K562 (cell line): Measurements from ENCODE around the gene SHISAL2A. TPM values are rescaled to one million over a fixed set of nuclear protein-coding genes. Genes with fewer than 3 reads are reported as not detected.
A peak's percentile ranks its signal among the peaks of the same experiment; 100 is the strongest.

Experiments used
- ATAC-seq: fragments of 200-7000 bp; cut with Tn5 transposase; 3 replicates; pipeline ENCODE4 v1.9.1; 2020; ENCODE audit warnings: moderate library complexity
- BruUV-seq: library from RNA; stranded (reverse); fragments of 400-500 nt; replicated peaks from 2 replicates; lab custom pipeline; 2021; lab: Mats Ljungman, UMichigan
- CTCF ChIA-PET: fragments of 300-600 bp; formaldehyde crosslinking; extraction: SDS; loops from one replicate; lab custom pipeline; 2021; ENCODE audit warnings: low intra/inter-chr PET ratio; lab: Yijun Ruan, JAX
- POLR2A ChIA-PET: fragments of 300-600, 350-650 bp; sonication (Branson Sonifier 250); formaldehyde crosslinking; extraction: SDS; loops from one replicate; lab custom pipeline; 2021; ENCODE audit warnings: antibody characterized with exemption, inconsistent platforms; lab: Yijun Ruan, JAX
- DNase-seq, 4 experiments: peaks; one replicate each; pipeline versions ENCODE4 v3.0.0 to v3.0.0-alpha.2; 2011 to 2018; ENCODE audit warnings: low spot score in 3 of 4, mixed read lengths in 3 of 4; ENCODE audit errors: extremely low read depth in 1 of 4
- FAIRE-seq: peaks from 2 replicates; lab custom pipeline; 2011; peaks lifted over from hg19 to GRCh38; lab: Jason Lieb, UNC
- H2AFZ ChIP-seq: 2 replicates; pipeline ENCODE4 v1.6.0; 2011; ENCODE audit warnings: low read depth, low read length, control low read depth, inconsistent platforms
- H3K27ac ChIP-seq: fragments of 200-600 bp; 3 replicates; pipeline ENCODE4 v1.8.0; 2011; ENCODE audit warnings: low read depth, mild to moderate bottlenecking, control low read depth, inconsistent platforms, low read length, moderate library complexity, mixed read lengths; ENCODE audit errors: extremely low read depth
- H3K27me3 ChIP-seq, 2 experiments: fragments of 300-600 bp in 1 of 2; 2 replicates in 1 of 2; 3 replicates in 1 of 2; pipeline versions ENCODE4 v1.6.0 to v1.8.0; 2011; ENCODE audit warnings: inconsistent platforms in 2 of 2, low read length in 2 of 2, mild to moderate bottlenecking in 1 of 2, mixed read lengths in 1 of 2, moderate library complexity in 1 of 2; ENCODE audit not compliant: control insufficient read depth in 2 of 2, insufficient read depth in 2 of 2
- H3K36me3 ChIP-seq: fragments of 300-600 bp; 3 replicates; pipeline ENCODE4 v1.8.0; 2011; ENCODE audit warnings: mild to moderate bottlenecking, low read length, inconsistent platforms; ENCODE audit not compliant: control insufficient read depth, insufficient read depth
- H3K4me1 ChIP-seq, 2 experiments: fragments of 200-600 bp in 1 of 2; replicated peaks in 1 of 2; 2 replicates in 1 of 2; 3 replicates in 1 of 2; pipeline versions ENCODE4 v1.5.1 to v1.8.0; 2011; ENCODE audit warnings: inconsistent platforms in 2 of 2, low read length in 2 of 2, mild to moderate bottlenecking in 1 of 2, mixed read lengths in 1 of 2, moderate library complexity in 1 of 2; ENCODE audit not compliant: control insufficient read depth in 2 of 2, insufficient read depth in 2 of 2
- H3K4me2 ChIP-seq: 2 replicates; pipeline ENCODE4 v1.6.1; 2011; ENCODE audit warnings: low read length, control low read depth, inconsistent platforms, mixed read lengths; ENCODE audit not compliant: insufficient read depth
- H3K4me3 ChIP-seq: fragments of 200-600 bp; sonication (generic), shearing (Covaris generic); 2 replicates; pipeline ENCODE4 v1.5.1; 2016; ENCODE audit warnings: control low read depth, inconsistent platforms
- H3K79me2 ChIP-seq: fragments of 200-600 bp; 3 replicates; pipeline ENCODE4 v1.8.0; 2011; ENCODE audit warnings: low read length, inconsistent platforms; ENCODE audit not compliant: control insufficient read depth, insufficient read depth
- H3K9ac ChIP-seq, 2 experiments: 2 replicates each; pipeline versions ENCODE4 v1.6.0 to v1.6.1; 2011; ENCODE audit warnings: low read depth in 2 of 2, low read length in 2 of 2, control low read depth in 1 of 2, inconsistent platforms in 1 of 2, mild to moderate bottlenecking in 1 of 2, mixed read lengths in 1 of 2; ENCODE audit not compliant: insufficient read depth in 1 of 2
- H3K9me1 ChIP-seq: one replicate; pipeline ENCODE4 v1.6.0; 2011; ENCODE audit warnings: inconsistent platforms, mild to moderate bottlenecking, low read length, moderate library complexity; ENCODE audit not compliant: control insufficient read depth, insufficient read depth
- H3K9me3 ChIP-seq: replicated peaks from 2 replicates; pipeline ENCODE4 v1.5.1; 2011; ENCODE audit warnings: low read depth, low read length, inconsistent platforms; ENCODE audit not compliant: control insufficient read depth, insufficient read depth
- H4K20me1 ChIP-seq: replicated peaks from 2 replicates; pipeline ENCODE4 v1.6.1; 2011; ENCODE audit warnings: low read length, inconsistent platforms, mixed read lengths; ENCODE audit not compliant: control insufficient read depth, insufficient read depth
- ATF1 ChIP-seq, 2 experiments: fragments of 450-650 bp in 1 of 2; IDR thresholded peaks; 2 replicates each; pipeline ENCODE4 v1.6.1; 2016; ENCODE audit warnings: missing compliant biosample characterization in 1 of 2, missing genetic modification characterization in 1 of 2
- ETS1 ChIP-seq: conservative IDR thresholded peaks from 2 replicates; pipeline ENCODE4 v1.6.1; 2011; ENCODE audit warnings: low read depth, mild to moderate bottlenecking, low read length; ENCODE audit not compliant: control insufficient read depth
- FOXK1 ChIP-seq: sonication (generic); formaldehyde crosslinking; IDR thresholded peaks from 2 replicates; pipeline ENCODE4 v1.8.0; 2022; ENCODE audit warnings: missing genetic modification reagents, mild to moderate bottlenecking, borderline replicate concordance
- HDAC3 ChIP-seq: fragments of 450-650 bp; IDR thresholded peaks from 2 replicates; pipeline ENCODE4 v1.6.1; 2018; ENCODE audit warnings: borderline replicate concordance, mild to moderate bottlenecking, moderate library complexity; ENCODE audit not compliant: partially characterized antibody
- PBX2 ChIP-seq, 2 experiments: IDR thresholded peaks in 1 of 2; conservative IDR thresholded peaks in 1 of 2; 2 replicates each; pipeline ENCODE4 v1.6.1; 2016; ENCODE audit warnings: low read depth in 2 of 2, mild to moderate bottlenecking in 1 of 2, missing compliant biosample characterization in 1 of 2, missing genetic modification characterization in 1 of 2, moderate library complexity in 1 of 2
- RCOR1 ChIP-seq, 2 experiments: IDR thresholded peaks; 2 replicates each; pipeline ENCODE4 v1.6.1; 2012; ENCODE audit warnings: low read depth in 2 of 2, low read length in 2 of 2, borderline replicate concordance in 1 of 2, improper control_type of control experiment in 1 of 2
- TCF3 ChIP-seq: sonication (generic); formaldehyde crosslinking; IDR thresholded peaks from 2 replicates; pipeline ENCODE4 v1.4.0; 2020; ENCODE audit warnings: mild to moderate bottlenecking, missing genetic modification reagents
- YBX1 ChIP-seq: fragments of 450-650 bp; IDR thresholded peaks from 2 replicates; pipeline ENCODE4 v1.7.1; 2016; ENCODE audit warnings: mild to moderate bottlenecking
- ZNF592 ChIP-seq: fragments of 450-650 bp; IDR thresholded peaks from 2 replicates; pipeline ENCODE4 v1.6.1; 2017; ENCODE audit warnings: antibody characterized with exemption, mild to moderate bottlenecking
- WGBS: fragments of 100-300 bp; shearing (Covaris generic); methylation state at CpG from one replicate; pipeline ENCODE4 v1.1.6; 2016; ENCODE audit warnings: low coverage, mixed read lengths; ENCODE audit not compliant: insufficient coverage; ENCODE audit errors: missing lambda C conversion rate; 5-methylcytosine and 5-hydroxymethylcytosine counted together
- in situ Hi-C: fragments of 300-500 bp; cut with MboI; formaldehyde crosslinking; loops from 4 replicates; pipeline ENCODE4 v1.15.0; 2018; ENCODE audit warnings: inconsistent platforms, mixed read lengths
- intact Hi-C: fragments of 100-400 bp; cut with micrococcal nuclease; formaldehyde crosslinking; loops from 2 replicates; pipeline ENCODE4 v1.14.2; 2022
- polyA plus RNA-seq, 8 experiments: library from polyadenylated mRNA; depleted of rRNA in 4 of 8; stranded (reverse) in 5 of 8; unstranded in 3 of 8; fragments of >200 nt; fragmentation: Nextera tagmentation in 2 of 8; fragmentation: Illumina TruSeq in 1 of 8; extraction: Ambion mirVana in 2 of 8; extraction: Trizol in 1 of 8; gene quantifications; 2 replicates each; pipeline versions ENCODE4 v1.2.1 to v1.2.3, GENCODE V29; 2011 to 2014; ENCODE audit warnings: inconsistent platforms in 1 of 8, missing spikeins in 1 of 8
- total RNA-seq, 7 experiments: library from RNA; depleted of rRNA in 6 of 7; stranded (reverse); fragments of >200 nt in 6 of 7; fragmentation: Illumina TruSeq in 2 of 7; extraction: Trizol in 2 of 7; gene quantifications; 2 replicates each; pipeline versions ENCODE4 v1.2.1 to v1.2.3, GENCODE V29; 2011 to 2021; ENCODE audit warnings: low replicate concordance in 1 of 7

The SHISAL2A gene
- total and polyA plus RNA-seq, 9 of the 15 experiments (the other 6 are each of a cell fraction or from before 2014, with no cell fraction given) = 0.11 TPM; not detected in 8

- WGBS = 23% methylated on average over 6 of the region's 6 CpGs
- in situ Hi-C loops (loop anchor here (25.0 kb wide), 1 partner anchor 537 kb away; the partner anchor contains the start of gene ZFYVE9), intact Hi-C loops (no loop called here)
- H3K4me3 ChIP-seq = no peak overlapping the region
- H3K79me2 ChIP-seq = no peaks in the 10 kb centered on the region
- ATAC-seq (peak; percentile 91), DNase-seq (peak; percentile 75 to 83 (median 79)), FAIRE-seq (peak; percentile 96)
- no TSS peak for BruUV-seq
- CTCF ChIA-PET = interaction anchor here (0.6 kb wide), 1 partner anchor 64 kb away, joined by 5 read pairs; no protein-coding TSS in a partner anchor
- peaks cover 0 to 22% of the 10 kb centered on the region in 2 experiments; a peak in 4 of 5 replicates for H3K4me1 ChIP-seq
- peak overlapping the region; percentile 83 for H2AFZ ChIP-seq
- H3K9me1 ChIP-seq = no peaks in the 10 kb centered on the region
- H3K9me3 ChIP-seq = no peaks in the 10 kb centered on the region
- no peaks in the 10 kb centered on the region for H4K20me1 ChIP-seq
- POLR2A ChIA-PET = interaction anchor here (0.6 to 1.8 kb wide), 5 partner anchors 10 to 509 kb away, joined by 3 to 7 read pairs (median 3); partner anchors contain the start of genes ORC1 and PRPF38A
- H3K36me3 ChIP-seq = no peaks in the 10 kb centered on the region
- H3K9ac ChIP-seq = peak overlapping the region in 1 of 2 experiments; percentile 27; a peak in 3 of 4 replicates
- H3K27me3 ChIP-seq = no peaks in the 10 kb centered on the region
- peak overlapping the region; percentile 51 for H3K27ac ChIP-seq
- peak overlapping the region; percentile 28; the same call in 1 of the 2 replicates for H3K4me2 ChIP-seq
- TF ChIP-seq ZNF592 (peak; percentile 81), ATF1 (CRISPR knock-in tag; IDR thresholded peaks at IDR 0.05) (no peak), ATF1 (tag; IDR thresholded peaks at IDR 0.05) (peak; percentile 51; the same call in 1 of the 2 replicates), HDAC3 (peak; percentile 60), ETS1 (no peak), TCF3 (CRISPR knock-in tag) (peak; percentile 18; the same call in 1 of the 2 replicates), YBX1 (no peak), RCOR1 (IDR thresholded peaks at IDR 0.05; ENCODE audit: borderline replicate concordance in 1 of 2, low read depth in 2 of 2, low read length in 2 of 2) (peak in 1 of 2 experiments; percentile 38; a peak in 1 of 4 replicates), FOXK1 (peak; percentile 42; the same call in 1 of the 2 replicates), PBX2 (CRISPR knock-in tag; IDR thresholded peaks at IDR 0.05; ENCODE audit: low read depth) (no peak), PBX2 (tag; conservative IDR thresholded peaks at IDR 0.05; ENCODE audit: low read depth) (peak; percentile 83)
Observed at GRCh38 chr1:52674497-52675384, 41.8 kb downstream of the SHISAL2A start.
